K562 (cell line): Measurements from ENCODE around the gene BRICD5. TPM values are rescaled to one million over a fixed set of nuclear protein-coding genes. Genes with fewer than 3 reads are reported as not detected.

Source experiments
- BCOR ChIP-seq: fragments of 450-650 bp; IDR thresholded peaks from 2 replicates; pipeline ENCODE4 v1.6.1; 2016
- CHD4 ChIP-seq: fragments of 200-600 bp; sonication (generic); IDR thresholded peaks from 3 replicates; pipeline ENCODE4 v1.6.1; 2012; ENCODE audit warnings: low read depth, mild to moderate bottlenecking, mixed read lengths, low read length, inconsistent platforms; ENCODE audit not compliant: insufficient read depth, insufficient replicate concordance, poor library complexity, severe bottlenecking
- HMGXB4 ChIP-seq: sonication (generic); formaldehyde crosslinking; IDR thresholded peaks from 2 replicates; pipeline ENCODE4 v1.8.1; 2023; ENCODE audit warnings: mild to moderate bottlenecking, missing genetic modification reagents
- PRMT5 ChIP-seq: sonication (generic); formaldehyde crosslinking; IDR thresholded peaks from 2 replicates; pipeline ENCODE4 v1.5.0; 2020; ENCODE audit warnings: missing genetic modification reagents
- RCOR1 ChIP-seq, 2 experiments: IDR thresholded peaks; 2 replicates each; pipeline ENCODE4 v1.6.1; 2012; ENCODE audit warnings: low read depth in 2 of 2, low read length in 2 of 2, borderline replicate concordance in 1 of 2, improper control_type of control experiment in 1 of 2
- SMARCE1 ChIP-seq: fragments of 450-650 bp; IDR thresholded peaks from 2 replicates; pipeline ENCODE4 v1.7.1; 2016; ENCODE audit warnings: mild to moderate bottlenecking
- TAF1 ChIP-seq: IDR thresholded peaks from 2 replicates; pipeline ENCODE4 v1.6.1; 2011; ENCODE audit warnings: mild to moderate bottlenecking, low read length, moderate library complexity; ENCODE audit not compliant: insufficient read depth, control insufficient read depth, severe bottlenecking; ENCODE audit errors: extremely low read depth
- THAP7 ChIP-seq: fragments of 250-450 bp; sonication (Bioruptor Pico); IDR thresholded peaks from 2 replicates; pipeline ENCODE4 v1.5.0; 2021
- TOE1 ChIP-seq, 2 experiments: fragments of 450-650 bp in 1 of 2; sonication (generic) in 1 of 2; formaldehyde crosslinking in 1 of 2; IDR thresholded peaks; 2 replicates each; pipeline versions ENCODE4 v1.7.1 to v1.8.0; 2016 to 2022; ENCODE audit warnings: borderline replicate concordance in 2 of 2, mild to moderate bottlenecking in 2 of 2, antibody characterized with exemption in 1 of 2, inconsistent platforms in 1 of 2, low read depth in 1 of 2, missing genetic modification reagents in 1 of 2, moderate library complexity in 1 of 2
- ZBTB1 ChIP-seq: sonication (generic); formaldehyde crosslinking; IDR thresholded peaks from 2 replicates; pipeline ENCODE4 v1.8.1; 2023; ENCODE audit warnings: missing genetic modification reagents, low read depth, mild to moderate bottlenecking, borderline replicate concordance
- ZFP1 ChIP-seq: fragments of 450-650 bp; formaldehyde crosslinking; IDR thresholded peaks from 2 replicates; pipeline ENCODE4 v1.4.0; 2020; ENCODE audit warnings: mild to moderate bottlenecking, mixed read lengths
- ZNF274 ChIP-seq: IDR thresholded peaks from 2 replicates; pipeline ENCODE4 v1.6.1; 2011; ENCODE audit warnings: low read depth, mild to moderate bottlenecking, low read length, moderate library complexity, borderline replicate concordance
- ZNF431 ChIP-seq: sonication (generic); formaldehyde crosslinking; IDR thresholded peaks from 2 replicates; pipeline ENCODE4 v1.8.0; 2022; ENCODE audit warnings: mild to moderate bottlenecking, missing genetic modification reagents
- ZNF609 ChIP-seq: sonication (generic); formaldehyde crosslinking; IDR thresholded peaks from 2 replicates; pipeline ENCODE4 v1.8.1; 2023; ENCODE audit warnings: missing genetic modification reagents, mild to moderate bottlenecking, borderline replicate concordance
- polyA plus RNA-seq, 8 experiments: library from polyadenylated mRNA; depleted of rRNA in 4 of 8; stranded (reverse) in 5 of 8; unstranded in 3 of 8; fragments of >200 nt; fragmentation: Nextera tagmentation in 2 of 8; fragmentation: Illumina TruSeq in 1 of 8; extraction: Ambion mirVana in 2 of 8; extraction: Trizol in 1 of 8; gene quantifications; 2 replicates each; pipeline versions ENCODE4 v1.2.1 to v1.2.3, GENCODE V29; 2011 to 2014; ENCODE audit warnings: inconsistent platforms in 1 of 8, missing spikeins in 1 of 8
- total RNA-seq, 7 experiments: library from RNA; depleted of rRNA in 6 of 7; stranded (reverse); fragments of >200 nt in 6 of 7; fragmentation: Illumina TruSeq in 2 of 7; extraction: Trizol in 2 of 7; gene quantifications; 2 replicates each; pipeline versions ENCODE4 v1.2.1 to v1.2.3, GENCODE V29; 2011 to 2021; ENCODE audit warnings: low replicate concordance in 1 of 7
- TF ChIP-seq, protein P1 (sequence below), 3 experiments: IDR thresholded peaks in 2 of 3; conservative IDR thresholded peaks in 1 of 3; 2 replicates each; pipeline ENCODE4 v1.5.1; 2011 to 2012; ENCODE audit warnings: low read length in 3 of 3, mild to moderate bottlenecking in 3 of 3, control low read depth in 2 of 3, improper control_type of control experiment in 1 of 3, inconsistent platforms in 1 of 3, low read depth in 1 of 3, mixed read lengths in 1 of 3, moderate library complexity in 1 of 3; ENCODE audit not compliant: insufficient read depth in 2 of 3

Gene BRICD5
- total and polyA plus RNA-seq, 9 of the 15 experiments (the other 6 are each of a cell fraction or from before 2014, with no cell fraction given): 0.24 to 15.1 (median 2.4) TPM; not detected in 1

GRCh38 chr16:2223942-2224486 is 13.4 kb upstream of the BRICD5 start (continued):
- TF ChIP-seq ZNF609 (CRISPR knock-in tag): peak; percentile 15; the same call in 1 of the 2 replicates
- peak; percentile 42 for TF ChIP-seq CHD4
- TF ChIP-seq ZNF431 (CRISPR knock-in tag): 0 out of 2 replicates have a peak, but pooled peaks have one; percentile 8
- 0 out of 2 replicates have a peak, but pooled peaks have one; percentile 20 for TF ChIP-seq ZNF274
- no peak for TF ChIP-seq THAP7 (CRISPR knock-in tag)
- peak; percentile 4; the same call in 1 of the 2 replicates for TF ChIP-seq HMGXB4 (CRISPR knock-in tag)
- TF ChIP-seq BCOR: peak; percentile 6; the same call in 1 of the 2 replicates
- TF ChIP-seq PRMT5 (CRISPR knock-in tag): no peak
- peak; percentile 27; the same call in 1 of the 2 replicates for TF ChIP-seq ZBTB1
- TF ChIP-seq SMARCE1: 0 out of 2 replicates have a peak, but pooled peaks have one; percentile 10
- peak in 1 of 2 experiments; percentile 26; a peak in 1 of 4 replicates for TF ChIP-seq RCOR1 (IDR thresholded peaks at IDR 0.05; ENCODE audit: borderline replicate concordance in 1 of 2, low read depth in 2 of 2, low read length in 2 of 2)
- TF ChIP-seq, protein P1, sequence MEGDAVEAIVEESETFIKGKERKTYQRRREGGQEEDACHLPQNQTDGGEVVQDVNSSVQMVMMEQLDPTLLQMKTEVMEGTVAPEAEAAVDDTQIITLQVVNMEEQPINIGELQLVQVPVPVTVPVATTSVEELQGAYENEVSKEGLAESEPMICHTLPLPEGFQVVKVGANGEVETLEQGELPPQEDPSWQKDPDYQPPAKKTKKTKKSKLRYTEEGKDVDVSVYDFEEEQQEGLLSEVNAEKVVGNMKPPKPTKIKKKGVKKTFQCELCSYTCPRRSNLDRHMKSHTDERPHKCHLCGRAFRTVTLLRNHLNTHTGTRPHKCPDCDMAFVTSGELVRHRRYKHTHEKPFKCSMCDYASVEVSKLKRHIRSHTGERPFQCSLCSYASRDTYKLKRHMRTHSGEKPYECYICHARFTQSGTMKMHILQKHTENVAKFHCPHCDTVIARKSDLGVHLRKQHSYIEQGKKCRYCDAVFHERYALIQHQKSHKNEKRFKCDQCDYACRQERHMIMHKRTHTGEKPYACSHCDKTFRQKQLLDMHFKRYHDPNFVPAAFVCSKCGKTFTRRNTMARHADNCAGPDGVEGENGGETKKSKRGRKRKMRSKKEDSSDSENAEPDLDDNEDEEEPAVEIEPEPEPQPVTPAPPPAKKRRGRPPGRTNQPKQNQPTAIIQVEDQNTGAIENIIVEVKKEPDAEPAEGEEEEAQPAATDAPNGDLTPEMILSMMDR (IDR thresholded peaks at IDR 0.05 in 2 of 3, conservative IDR thresholded peaks at IDR 0.05 in 1 of 3; ENCODE audit: insufficient read depth in 2 of 3, low read depth in 1 of 3, low read length in 3 of 3): peak in 2 of 3 experiments; percentile 40 to 41; a peak in 3 of 6 replicates
- peak; percentile 18 for TF ChIP-seq TAF1
- TF ChIP-seq TOE1 (IDR thresholded peaks at IDR 0.05; ENCODE audit: borderline replicate concordance): no peak
- 0 out of 2 replicates have a peak, but pooled peaks have one; percentile 29 for TF ChIP-seq TOE1 (CRISPR knock-in tag; IDR thresholded peaks at IDR 0.05; ENCODE audit: borderline replicate concordance, low read depth)
- TF ChIP-seq ZFP1: no peak
